Fibroblast of the conjunctiva (primary cell): ENCODE measurements around the gene NCAM1.
A peak's percentile ranks its signal among the peaks of the same experiment; 100 is the strongest.

ENCODE experiments used
- DNase-seq: peaks from one replicate; pipeline ENCODE4 v3.0.0-alpha.2; 2010; ENCODE audit warnings: low read depth

The NCAM1 gene

DNA sequence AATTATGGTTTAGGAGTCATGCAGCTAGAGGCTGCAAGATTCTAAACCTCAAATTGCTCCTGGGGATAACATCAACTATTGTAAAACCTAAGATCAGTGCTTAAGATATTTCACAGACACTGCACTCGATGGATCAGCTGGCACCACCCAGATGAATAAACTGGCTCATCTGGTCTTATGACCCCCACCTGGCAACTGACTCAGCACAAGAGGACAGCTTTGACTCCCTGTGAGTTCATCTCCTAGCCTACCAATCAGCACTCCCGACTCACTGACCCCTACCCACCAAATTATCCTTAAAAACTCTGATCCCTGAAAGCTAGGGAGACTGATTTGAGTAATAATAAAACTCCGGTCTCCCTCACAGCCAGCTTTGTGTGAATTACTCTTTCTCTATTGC lies 352.4 kb downstream of the NCAM1 start:
- DNase-seq: no peak

DNA sequence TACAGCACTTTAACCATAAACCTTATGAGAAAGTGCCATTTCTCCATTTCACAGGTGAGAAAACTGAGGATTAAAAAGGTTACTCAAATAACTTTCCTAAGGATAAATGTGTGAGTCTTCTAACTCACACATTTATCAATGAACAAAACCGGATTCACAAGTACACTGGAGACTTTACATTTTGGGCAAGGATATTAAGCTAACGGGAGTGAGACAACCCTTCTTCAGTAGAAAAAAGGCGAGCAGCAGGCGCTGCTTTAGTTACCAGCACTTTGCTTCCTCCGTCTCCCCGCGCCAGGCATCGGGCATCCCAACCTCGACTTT lies 352.8 kb downstream of the NCAM1 start:
- DNase-seq: no peak

- DNase-seq: peak; percentile 73
Measured at GRCh38 chr11:113314389-113315301, 353.4 kb downstream of the NCAM1 start, which contains the start of gene TTC12. Gene TTC12 (plus strand): TSS chr11:113314583. CDS start chr11:113316258, 1,675 bp downstream.

DNA sequence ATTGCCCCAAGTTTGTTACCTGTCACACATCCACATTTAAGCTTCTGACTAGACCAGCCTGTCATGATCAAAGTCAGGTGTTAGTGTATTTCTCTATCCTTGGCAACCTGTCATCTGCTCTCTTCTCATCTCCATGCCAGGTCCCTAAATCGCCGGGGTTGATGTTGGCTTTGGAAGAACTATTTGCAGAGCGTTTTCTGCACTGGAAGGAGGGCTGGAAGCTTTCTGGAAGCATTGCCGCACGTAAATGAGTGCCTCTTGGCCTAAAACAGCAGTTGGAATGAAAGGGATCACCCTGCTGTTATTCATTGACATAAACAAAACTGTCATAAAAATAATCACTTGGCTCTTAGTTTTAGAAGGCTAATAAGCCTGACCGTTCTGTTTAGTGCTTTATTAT lies 354.6 kb downstream of the NCAM1 start:
- no peak for DNase-seq

DNA sequence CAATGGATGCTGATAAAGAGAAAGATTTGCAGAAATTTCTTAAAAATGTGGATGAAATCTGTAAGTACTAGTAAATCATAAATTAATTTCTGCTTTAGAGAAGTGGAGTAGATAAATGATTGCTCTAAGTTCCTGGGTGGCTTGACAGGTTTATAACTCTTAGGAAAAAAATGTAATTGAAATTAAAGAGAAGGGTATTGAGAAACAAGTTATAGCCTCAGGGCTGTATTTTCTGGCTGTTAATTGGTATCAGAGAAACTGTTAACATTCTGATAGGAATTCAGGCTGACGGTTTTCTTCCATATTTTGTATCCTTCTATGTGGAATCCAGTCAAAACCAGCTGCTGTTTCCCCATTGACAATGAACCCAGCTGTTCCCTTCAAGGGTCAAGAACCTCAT lies 355.0 kb downstream of the NCAM1 start:
- DNase-seq: no peak

DNA sequence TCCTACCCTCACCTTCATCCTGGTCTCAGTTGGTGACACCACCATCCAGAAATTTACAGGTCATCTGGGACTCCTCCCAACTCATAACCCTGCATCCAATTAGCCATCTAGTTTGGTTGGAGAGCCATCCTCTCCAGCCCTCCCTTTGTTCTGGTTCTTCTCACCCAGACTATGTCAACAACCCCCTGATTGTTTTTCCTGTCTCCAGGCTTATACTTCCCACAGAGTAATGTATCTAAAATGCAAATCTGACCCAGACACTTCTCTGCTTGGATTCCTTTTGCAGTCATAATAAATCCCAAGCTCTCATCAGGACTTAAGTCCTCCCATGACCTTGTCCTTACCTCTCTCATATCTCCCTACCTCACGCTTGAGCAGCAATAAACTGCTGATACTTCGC lies 356.1 kb downstream of the NCAM1 start:
- DNase-seq: no peak

DNA sequence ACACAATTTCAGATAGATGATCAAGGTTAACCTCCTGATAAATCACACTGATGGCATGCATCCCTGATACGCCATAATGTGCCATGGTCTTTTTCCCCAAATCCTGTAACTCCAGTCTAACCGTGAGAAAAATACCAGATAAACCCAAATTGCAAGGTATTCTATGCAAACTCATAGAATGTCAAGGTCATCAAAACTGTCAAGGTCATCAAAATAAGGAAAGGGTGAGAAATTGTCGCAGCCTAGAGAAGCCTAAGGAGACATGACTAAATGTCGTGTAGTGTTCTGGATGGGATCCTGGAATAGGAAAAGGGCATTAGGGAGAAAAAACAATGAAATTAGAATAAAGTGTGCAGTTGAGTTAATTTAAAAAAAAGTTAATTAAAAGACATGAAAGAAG lies 357.9 kb downstream of the NCAM1 start:
- DNase-seq: no peak

DNA sequence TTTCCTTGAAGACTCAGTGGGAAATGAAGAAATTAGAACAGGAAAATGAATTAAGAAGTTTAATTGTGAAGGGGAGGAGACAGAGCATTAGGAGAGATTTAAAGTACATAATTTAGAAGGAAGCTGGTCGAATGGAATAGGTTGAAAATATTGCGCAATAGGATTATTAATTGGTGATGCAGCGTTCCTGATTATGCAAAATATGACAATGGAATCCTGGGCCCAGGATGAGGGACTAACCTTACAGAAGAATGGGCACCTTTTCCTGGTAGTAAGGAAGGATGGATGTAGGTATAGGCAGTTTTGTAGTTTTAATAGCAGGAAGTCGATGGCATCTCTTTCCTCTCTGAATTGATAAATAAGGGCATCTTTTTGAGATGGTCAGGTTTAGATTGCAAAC lies 360.9 kb downstream of the NCAM1 start:
- no peak for DNase-seq

DNA sequence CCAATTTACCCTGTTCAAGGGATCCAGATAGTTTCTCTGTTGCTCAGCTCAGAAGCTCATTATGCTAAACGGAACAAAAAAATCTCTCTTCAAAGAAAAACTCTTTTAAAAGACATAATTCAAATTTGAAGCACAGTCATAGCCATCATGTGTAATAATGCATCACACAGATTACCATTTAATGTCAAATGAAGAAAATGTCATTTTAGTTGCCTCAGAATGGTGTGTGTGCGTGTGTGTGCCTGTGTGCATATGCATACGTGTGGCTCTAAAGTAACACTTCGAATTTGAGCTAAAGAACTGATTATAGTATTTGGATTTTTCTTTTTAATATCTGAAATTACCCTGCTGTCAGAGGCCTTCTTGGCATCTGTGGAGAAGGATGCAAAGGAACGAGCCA lies 363.0 kb downstream of the NCAM1 start:
- no peak for DNase-seq
